HEK293 (cell line): ENCODE data around the gene CD3G.
A peak's percentile ranks its signal among the peaks of the same experiment; 100 is the strongest.

Source experiments
- CTCF ChIA-PET: fragments of 350-600 bp; formaldehyde crosslinking; extraction: SDS; loops from one replicate; lab custom pipeline; 2021; ENCODE audit warnings: antibody characterized with exemption; lab: Yijun Ruan, JAX
- POLR2A ChIA-PET: fragments of 300-600 bp; formaldehyde crosslinking; extraction: SDS; loops from one replicate; lab custom pipeline; 2020; ENCODE audit warnings: antibody characterized with exemption, inconsistent platforms; lab: Yijun Ruan, JAX
- H3K27ac ChIP-seq: fragments of 200-500 bp; sonication (Bioruptor generic); 2 replicates; pipeline ENCODE4 v1.5.1; 2014; ENCODE audit warnings: low read depth, low read length, control low read depth, inconsistent platforms; ENCODE audit errors: extremely low read depth
- H3K36me3 ChIP-seq, 2 experiments: fragments of 200-500 bp in 1 of 2; sonication (Bioruptor generic) in 1 of 2; 1 replicate in 1 of 2; 2 replicates in 1 of 2; pipeline ENCODE4 v1.5.1; 2014 to 2017; ENCODE audit warnings: inconsistent platforms in 2 of 2, low read length in 2 of 2; ENCODE audit not compliant: control insufficient read depth in 2 of 2, insufficient read depth in 1 of 2
- H3K4me1 ChIP-seq: fragments of 200-500 bp; sonication (Bioruptor generic); 2 replicates; pipeline ENCODE4 v1.5.1; 2014; ENCODE audit warnings: mild to moderate bottlenecking, low read length, inconsistent platforms; ENCODE audit not compliant: control insufficient read depth, insufficient read depth
- H3K4me3 ChIP-seq: 2 replicates; pipeline ENCODE4 v1.5.1; 2011; ENCODE audit warnings: low read depth, mild to moderate bottlenecking, control low read depth, low read length, moderate library complexity
- H3K9me3 ChIP-seq: fragments of 200-500 bp; sonication (Bioruptor generic); 2 replicates; pipeline ENCODE4 v1.5.1; 2014; ENCODE audit warnings: low read depth, low read length, inconsistent platforms; ENCODE audit not compliant: control insufficient read depth, insufficient read depth
- BCL11B ChIP-seq: fragments of 450-650 bp; formaldehyde crosslinking; IDR thresholded peaks from 2 replicates; pipeline ENCODE4 v1.5.1; 2016; ENCODE audit warnings: low read depth, missing biosample characterization, missing genetic modification characterization
- OSR2 ChIP-seq: fragments of 450-650 bp; formaldehyde crosslinking; IDR thresholded peaks from 2 replicates; pipeline ENCODE4 v1.5.1; 2016; ENCODE audit warnings: missing biosample characterization, missing genetic modification characterization
- PRDM1 ChIP-seq: fragments of 450-650 bp; formaldehyde crosslinking; IDR thresholded peaks from 2 replicates; pipeline ENCODE4; 2016; ENCODE audit warnings: missing biosample characterization, missing genetic modification characterization
- SP2 ChIP-seq: fragments of 450-650 bp; formaldehyde crosslinking; IDR thresholded peaks from 2 replicates; pipeline ENCODE4 v1.5.1; 2016; ENCODE audit warnings: missing biosample characterization, missing genetic modification characterization
- SP3 ChIP-seq: fragments of 450-650 bp; formaldehyde crosslinking; IDR thresholded peaks from 2 replicates; pipeline ENCODE4 v1.5.1; 2016; ENCODE audit warnings: missing biosample characterization, missing genetic modification characterization
- SP7 ChIP-seq: fragments of 450-650 bp; formaldehyde crosslinking; IDR thresholded peaks from 2 replicates; pipeline ENCODE4 v1.5.1; 2016; ENCODE audit warnings: missing biosample characterization, missing genetic modification characterization
- YY2 ChIP-seq: fragments of 450-650 bp; formaldehyde crosslinking; IDR thresholded peaks from 2 replicates; pipeline ENCODE4 v1.5.1; 2016; ENCODE audit warnings: missing biosample characterization, missing genetic modification characterization
- ZBTB20 ChIP-seq: fragments of 450-650 bp; formaldehyde crosslinking; IDR thresholded peaks from 2 replicates; pipeline ENCODE4 v1.5.1; 2016; ENCODE audit warnings: missing biosample characterization, missing genetic modification characterization
- ZFP41 ChIP-seq: fragments of 450-650 bp; formaldehyde crosslinking; IDR thresholded peaks from 2 replicates; pipeline ENCODE4 v1.5.1; 2016; ENCODE audit warnings: missing biosample characterization, missing genetic modification characterization, borderline replicate concordance
- ZNF114 ChIP-seq: fragments of 450-650 bp; formaldehyde crosslinking; IDR thresholded peaks from 2 replicates; pipeline ENCODE4 v1.5.0; 2017; ENCODE audit warnings: missing biosample characterization, missing genetic modification characterization
- ZNF146 ChIP-seq: fragments of 450-650 bp; formaldehyde crosslinking; IDR thresholded peaks from 2 replicates; pipeline ENCODE4 v1.5.1; 2016; ENCODE audit warnings: missing biosample characterization, missing genetic modification characterization
- ZNF174 ChIP-seq: fragments of 450-650 bp; formaldehyde crosslinking; IDR thresholded peaks from 2 replicates; pipeline ENCODE4 v1.5.0; 2017; ENCODE audit warnings: missing biosample characterization, mild to moderate bottlenecking, missing genetic modification characterization
- ZNF211 ChIP-seq: fragments of 450-650 bp; formaldehyde crosslinking; IDR thresholded peaks from 2 replicates; pipeline ENCODE4 v1.5.1; 2016; ENCODE audit warnings: low read depth, missing biosample characterization, missing genetic modification characterization
- ZNF214 ChIP-seq: fragments of 450-650 bp; formaldehyde crosslinking; IDR thresholded peaks from 2 replicates; pipeline ENCODE4 v1.5.1; 2017; ENCODE audit warnings: missing biosample characterization, mild to moderate bottlenecking, missing genetic modification characterization, borderline replicate concordance
- ZNF335 ChIP-seq: fragments of 450-650 bp; formaldehyde crosslinking; conservative IDR thresholded peaks from 2 replicates; pipeline ENCODE4 v1.5.1; 2016; ENCODE audit warnings: missing biosample characterization, missing genetic modification characterization
- ZNF404 ChIP-seq: fragments of 450-650 bp; formaldehyde crosslinking; IDR thresholded peaks from 2 replicates; pipeline ENCODE4 v1.5.1; 2017; ENCODE audit warnings: missing biosample characterization, missing genetic modification characterization
- ZNF416 ChIP-seq: fragments of 450-650 bp; formaldehyde crosslinking; IDR thresholded peaks from 2 replicates; pipeline ENCODE4 v1.5.1; 2016; ENCODE audit warnings: missing biosample characterization, missing genetic modification characterization
- ZNF423 ChIP-seq: fragments of 450-650 bp; formaldehyde crosslinking; IDR thresholded peaks from 2 replicates; pipeline ENCODE4 v1.5.1; 2016; ENCODE audit warnings: missing biosample characterization, missing genetic modification characterization
- ZNF473 ChIP-seq: fragments of 450-650 bp; formaldehyde crosslinking; IDR thresholded peaks from 2 replicates; pipeline ENCODE4 v1.5.1; 2017; ENCODE audit warnings: missing biosample characterization, missing genetic modification characterization
- ZNF544 ChIP-seq: fragments of 450-650 bp; formaldehyde crosslinking; IDR thresholded peaks from 2 replicates; pipeline ENCODE4 v1.5.0; 2017; ENCODE audit warnings: missing biosample characterization, missing genetic modification characterization
- ZNF561 ChIP-seq: fragments of 450-650 bp; IDR thresholded peaks from 2 replicates; pipeline ENCODE4 v1.5.1; 2018; ENCODE audit warnings: missing biosample characterization, missing genetic modification characterization, borderline replicate concordance
- ZNF600 ChIP-seq: fragments of 450-650 bp; formaldehyde crosslinking; IDR thresholded peaks from 2 replicates; pipeline ENCODE4 v1.5.1; 2016; ENCODE audit warnings: missing biosample characterization, missing genetic modification characterization
- ZNF610 ChIP-seq: fragments of 450-650 bp; formaldehyde crosslinking; IDR thresholded peaks from 2 replicates; pipeline ENCODE4 v1.5.1; 2016; ENCODE audit warnings: missing biosample characterization, missing genetic modification characterization, borderline replicate concordance
- ZNF621 ChIP-seq: fragments of 450-650 bp; formaldehyde crosslinking; IDR thresholded peaks from 2 replicates; pipeline ENCODE4 v1.5.1; 2017; ENCODE audit warnings: missing biosample characterization, missing genetic modification characterization
- ZNF654 ChIP-seq: fragments of 450-650 bp; formaldehyde crosslinking; IDR thresholded peaks from 2 replicates; pipeline ENCODE4 v1.5.1; 2016; ENCODE audit warnings: low read depth, missing biosample characterization, missing genetic modification characterization
- ZNF664 ChIP-seq: fragments of 450-650 bp; formaldehyde crosslinking; IDR thresholded peaks from 2 replicates; pipeline ENCODE4 v1.5.1; 2016; ENCODE audit warnings: missing biosample characterization, missing genetic modification characterization
- ZSCAN16 ChIP-seq: fragments of 450-650 bp; formaldehyde crosslinking; IDR thresholded peaks from 2 replicates; pipeline ENCODE4 v1.5.1; 2016; ENCODE audit warnings: missing biosample characterization, missing genetic modification characterization
- TF ChIP-seq, protein P1 (sequence below): fragments of 450-650 bp; formaldehyde crosslinking; IDR thresholded peaks from 2 replicates; pipeline ENCODE4 v1.5.1; 2016; ENCODE audit warnings: missing biosample characterization, missing genetic modification characterization
- TF ChIP-seq, protein P2 (sequence below): fragments of 450-650 bp; formaldehyde crosslinking; IDR thresholded peaks from 2 replicates; pipeline ENCODE4 v1.5.1; 2016; ENCODE audit warnings: missing biosample characterization, missing genetic modification characterization
- TF ChIP-seq, protein P3 (sequence below): fragments of 450-650 bp; formaldehyde crosslinking; conservative IDR thresholded peaks from 2 replicates; pipeline ENCODE4 v1.5.1; 2016; ENCODE audit warnings: low read depth, missing biosample characterization, missing genetic modification characterization
- TF ChIP-seq, protein P4 (sequence below): fragments of 450-650 bp; formaldehyde crosslinking; IDR thresholded peaks from 2 replicates; pipeline ENCODE4 v1.5.1; 2017; ENCODE audit warnings: missing biosample characterization, missing genetic modification characterization

Gene CD3G

DNA sequence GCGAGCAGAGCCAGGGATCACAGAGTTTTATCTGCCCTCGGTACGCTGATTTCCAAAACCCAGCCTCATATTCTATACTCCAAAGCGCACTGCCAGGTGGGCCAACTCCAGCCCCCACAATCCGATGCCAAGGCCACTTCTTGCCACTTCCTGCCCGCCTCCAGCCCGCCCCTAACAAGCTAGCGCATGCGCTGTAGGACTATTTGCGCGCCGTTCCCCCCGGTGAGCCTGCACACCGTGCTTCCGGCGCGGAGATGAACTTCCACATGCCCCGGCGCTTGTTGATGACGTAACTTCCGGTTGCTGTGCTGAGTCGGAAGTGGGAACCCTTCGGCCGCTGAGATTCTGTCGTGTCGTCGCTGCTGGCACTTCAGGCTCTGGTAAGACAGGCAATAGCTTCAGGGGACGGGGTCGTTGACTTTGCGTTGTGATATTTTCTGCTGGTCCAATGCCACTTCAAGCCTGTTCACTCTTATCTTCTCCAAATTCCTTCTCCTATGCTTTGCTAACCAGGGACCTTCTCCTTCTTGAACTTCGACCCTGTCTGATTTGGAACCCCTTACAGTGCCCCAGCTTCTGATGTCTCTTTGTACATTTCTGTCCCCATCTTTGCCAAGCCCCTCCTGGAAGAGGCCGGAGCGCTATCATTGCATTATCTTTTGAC is 15.3 kb downstream of the CD3G start, which contains the start of gene UBE4A (continued):
- TF ChIP-seq ZNF600 (tag by site-specific recombination) (peak; percentile 68; the same call in 1 of the 2 replicates), ZNF610 (tag by site-specific recombination) (no peak), ZNF404 (tag by site-specific recombination) (no peak), PRDM1 (tag by site-specific recombination) (no peak), ZNF214 (tag by site-specific recombination) (no peak), YY2 (tag by site-specific recombination) (no peak), ZNF335 (tag by site-specific recombination) (peak; percentile 72), ZSCAN16 (tag by site-specific recombination) (no peak), ZNF654 (no peak), ZNF146 (no peak), ZBTB20 (tag by site-specific recombination) (no peak), ZNF473 (no peak), ZNF544 (tag by site-specific recombination) (no peak), ZFP41 (no peak), ZNF174 (no peak), SP3 (tag by site-specific recombination) (peak; percentile 77), BCL11B (tag by site-specific recombination) (no peak), SP7 (tag by site-specific recombination) (peak; percentile 56)
- TF ChIP-seq, protein P1, sequence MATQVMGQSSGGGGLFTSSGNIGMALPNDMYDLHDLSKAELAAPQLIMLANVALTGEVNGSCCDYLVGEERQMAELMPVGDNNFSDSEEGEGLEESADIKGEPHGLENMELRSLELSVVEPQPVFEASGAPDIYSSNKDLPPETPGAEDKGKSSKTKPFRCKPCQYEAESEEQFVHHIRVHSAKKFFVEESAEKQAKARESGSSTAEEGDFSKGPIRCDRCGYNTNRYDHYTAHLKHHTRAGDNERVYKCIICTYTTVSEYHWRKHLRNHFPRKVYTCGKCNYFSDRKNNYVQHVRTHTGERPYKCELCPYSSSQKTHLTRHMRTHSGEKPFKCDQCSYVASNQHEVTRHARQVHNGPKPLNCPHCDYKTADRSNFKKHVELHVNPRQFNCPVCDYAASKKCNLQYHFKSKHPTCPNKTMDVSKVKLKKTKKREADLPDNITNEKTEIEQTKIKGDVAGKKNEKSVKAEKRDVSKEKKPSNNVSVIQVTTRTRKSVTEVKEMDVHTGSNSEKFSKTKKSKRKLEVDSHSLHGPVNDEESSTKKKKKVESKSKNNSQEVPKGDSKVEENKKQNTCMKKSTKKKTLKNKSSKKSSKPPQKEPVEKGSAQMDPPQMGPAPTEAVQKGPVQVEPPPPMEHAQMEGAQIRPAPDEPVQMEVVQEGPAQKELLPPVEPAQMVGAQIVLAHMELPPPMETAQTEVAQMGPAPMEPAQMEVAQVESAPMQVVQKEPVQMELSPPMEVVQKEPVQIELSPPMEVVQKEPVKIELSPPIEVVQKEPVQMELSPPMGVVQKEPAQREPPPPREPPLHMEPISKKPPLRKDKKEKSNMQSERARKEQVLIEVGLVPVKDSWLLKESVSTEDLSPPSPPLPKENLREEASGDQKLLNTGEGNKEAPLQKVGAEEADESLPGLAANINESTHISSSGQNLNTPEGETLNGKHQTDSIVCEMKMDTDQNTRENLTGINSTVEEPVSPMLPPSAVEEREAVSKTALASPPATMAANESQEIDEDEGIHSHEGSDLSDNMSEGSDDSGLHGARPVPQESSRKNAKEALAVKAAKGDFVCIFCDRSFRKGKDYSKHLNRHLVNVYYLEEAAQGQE: no peak
- TF ChIP-seq, protein P2, sequence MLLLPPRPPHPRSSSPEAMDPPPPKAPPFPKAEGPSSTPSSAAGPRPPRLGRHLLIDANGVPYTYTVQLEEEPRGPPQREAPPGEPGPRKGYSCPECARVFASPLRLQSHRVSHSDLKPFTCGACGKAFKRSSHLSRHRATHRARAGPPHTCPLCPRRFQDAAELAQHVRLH (tag by site-specific recombination): peak; percentile 97
- TF ChIP-seq, protein P3, sequence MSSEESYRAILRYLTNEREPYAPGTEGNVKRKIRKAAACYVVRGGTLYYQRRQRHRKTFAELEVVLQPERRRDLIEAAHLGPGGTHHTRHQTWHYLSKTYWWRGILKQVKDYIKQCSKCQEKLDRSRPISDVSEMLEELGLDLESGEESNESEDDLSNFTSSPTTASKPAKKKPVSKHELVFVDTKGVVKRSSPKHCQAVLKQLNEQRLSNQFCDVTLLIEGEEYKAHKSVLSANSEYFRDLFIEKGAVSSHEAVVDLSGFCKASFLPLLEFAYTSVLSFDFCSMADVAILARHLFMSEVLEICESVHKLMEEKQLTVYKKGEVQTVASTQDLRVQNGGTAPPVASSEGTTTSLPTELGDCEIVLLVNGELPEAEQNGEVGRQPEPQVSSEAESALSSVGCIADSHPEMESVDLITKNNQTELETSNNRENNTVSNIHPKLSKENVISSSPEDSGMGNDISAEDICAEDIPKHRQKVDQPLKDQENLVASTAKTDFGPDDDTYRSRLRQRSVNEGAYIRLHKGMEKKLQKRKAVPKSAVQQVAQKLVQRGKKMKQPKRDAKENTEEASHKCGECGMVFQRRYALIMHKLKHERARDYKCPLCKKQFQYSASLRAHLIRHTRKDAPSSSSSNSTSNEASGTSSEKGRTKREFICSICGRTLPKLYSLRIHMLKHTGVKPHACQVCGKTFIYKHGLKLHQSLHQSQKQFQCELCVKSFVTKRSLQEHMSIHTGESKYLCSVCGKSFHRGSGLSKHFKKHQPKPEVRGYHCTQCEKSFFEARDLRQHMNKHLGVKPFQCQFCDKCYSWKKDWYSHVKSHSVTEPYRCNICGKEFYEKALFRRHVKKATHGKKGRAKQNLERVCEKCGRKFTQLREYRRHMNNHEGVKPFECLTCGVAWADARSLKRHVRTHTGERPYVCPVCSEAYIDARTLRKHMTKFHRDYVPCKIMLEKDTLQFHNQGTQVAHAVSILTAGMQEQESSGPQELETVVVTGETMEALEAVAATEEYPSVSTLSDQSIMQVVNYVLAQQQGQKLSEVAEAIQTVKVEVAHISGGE: peak; percentile 94

DNA sequence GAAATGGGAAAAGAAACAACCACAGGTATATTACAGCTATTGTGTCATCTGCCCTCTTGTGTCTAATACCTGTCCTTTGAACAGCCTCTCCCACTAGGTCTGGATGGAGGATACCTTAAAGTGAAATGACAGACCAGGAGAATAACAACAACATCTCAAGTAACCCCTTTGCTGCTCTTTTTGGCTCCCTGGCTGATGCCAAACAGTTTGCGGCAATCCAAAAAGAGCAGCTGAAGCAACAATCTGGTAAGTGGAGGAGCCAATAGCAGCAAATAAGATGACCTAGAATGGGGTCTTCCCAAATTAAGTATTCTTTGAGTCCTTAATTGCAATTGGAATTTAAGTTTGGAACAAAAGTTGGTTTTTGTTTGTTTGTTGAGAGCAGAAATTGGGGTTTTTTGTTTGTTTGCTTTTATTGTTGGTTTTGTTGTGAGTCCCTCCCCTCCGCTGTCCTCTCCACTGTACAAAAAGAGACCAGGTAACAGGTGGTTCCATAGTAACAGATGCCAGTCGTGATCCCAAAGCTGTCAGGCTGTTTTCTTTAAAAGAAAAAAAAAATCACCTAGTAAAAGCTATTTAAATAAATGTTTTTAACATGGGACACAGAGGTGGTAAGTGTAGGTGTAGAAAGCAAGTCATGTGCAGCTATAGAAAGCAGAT is 20.9 kb downstream of the CD3G start:
- Histone ChIP-seq H3K4me1 (0 out of 2 replicates have a peak, but pooled peaks cover 2% of the 10 kb centered on the region), H3K4me3 (no peak overlapping the region), H3K27ac (no peak overlapping the region), H3K9me3 (no peaks in the 10 kb centered on the region), H3K36me3 (peaks cover 6 to 62% of the 10 kb centered on the region in 2 experiments)
- CTCF ChIA-PET: interaction anchor here (1.8 to 2.6 kb wide), 3 partner anchors 12 to 167 kb away, joined by 7 to 11 read pairs (median 8); no protein-coding TSS in a partner anchor
- POLR2A ChIA-PET: no interaction called here
- no peak for TF ChIP-seq ZNF561
- TF ChIP-seq ZNF114: no peak
- TF ChIP-seq, protein P4, sequence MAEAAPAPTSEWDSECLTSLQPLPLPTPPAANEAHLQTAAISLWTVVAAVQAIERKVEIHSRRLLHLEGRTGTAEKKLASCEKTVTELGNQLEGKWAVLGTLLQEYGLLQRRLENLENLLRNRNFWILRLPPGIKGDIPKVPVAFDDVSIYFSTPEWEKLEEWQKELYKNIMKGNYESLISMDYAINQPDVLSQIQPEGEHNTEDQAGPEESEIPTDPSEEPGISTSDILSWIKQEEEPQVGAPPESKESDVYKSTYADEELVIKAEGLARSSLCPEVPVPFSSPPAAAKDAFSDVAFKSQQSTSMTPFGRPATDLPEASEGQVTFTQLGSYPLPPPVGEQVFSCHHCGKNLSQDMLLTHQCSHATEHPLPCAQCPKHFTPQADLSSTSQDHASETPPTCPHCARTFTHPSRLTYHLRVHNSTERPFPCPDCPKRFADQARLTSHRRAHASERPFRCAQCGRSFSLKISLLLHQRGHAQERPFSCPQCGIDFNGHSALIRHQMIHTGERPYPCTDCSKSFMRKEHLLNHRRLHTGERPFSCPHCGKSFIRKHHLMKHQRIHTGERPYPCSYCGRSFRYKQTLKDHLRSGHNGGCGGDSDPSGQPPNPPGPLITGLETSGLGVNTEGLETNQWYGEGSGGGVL: no peak
- no peak for TF ChIP-seq ZNF664 (tag by site-specific recombination)
- no peak for TF ChIP-seq OSR2 (tag by site-specific recombination)
- TF ChIP-seq ZNF621 (tag by site-specific recombination): no peak
- no peak for TF ChIP-seq ZNF423 (tag by site-specific recombination)
- no peak for TF ChIP-seq ZNF544 (tag by site-specific recombination)
- TF ChIP-seq SP2 (tag by site-specific recombination): no peak
- TF ChIP-seq ZNF211 (tag by site-specific recombination): no peak
- TF ChIP-seq ZNF416: no peak
